NT2/D1 (cell line): ENCODE measurements around the gene KCNK15.

Experiments used
- DNase-seq: peaks from one replicate; pipeline ENCODE4 v3.0.0-alpha.2; 2011; ENCODE audit warnings: low read depth, low spot score
- H3K27me3 ChIP-seq: 2 replicates; pipeline ENCODE4 v1.6.0; 2011; ENCODE audit warnings: mild to moderate bottlenecking; ENCODE audit not compliant: insufficient read length, insufficient read depth
- H3K36me3 ChIP-seq: 2 replicates; pipeline ENCODE4 v1.6.1; 2011; ENCODE audit warnings: mild to moderate bottlenecking, low read length, mixed read lengths; ENCODE audit not compliant: insufficient read depth, insufficient read length
- H3K4me1 ChIP-seq: 2 replicates; pipeline ENCODE4 v1.5.1; 2011; ENCODE audit not compliant: insufficient read depth, insufficient read length
- H3K4me3 ChIP-seq: 2 replicates; pipeline ENCODE4 v1.5.1; 2011; ENCODE audit warnings: low read depth; ENCODE audit not compliant: insufficient read length
- H3K9ac ChIP-seq: 2 replicates; pipeline ENCODE4 v1.6.0; 2011; ENCODE audit warnings: low read depth; ENCODE audit not compliant: insufficient read length
- H3K9me3 ChIP-seq: 2 replicates; pipeline ENCODE4 v1.5.1; 2011; ENCODE audit warnings: mild to moderate bottlenecking, low read length; ENCODE audit not compliant: insufficient read depth
- SUZ12 ChIP-seq: IDR thresholded peaks from 2 replicates; pipeline ENCODE4 v1.6.1; 2011; ENCODE audit not compliant: insufficient read length, insufficient read depth; ENCODE audit errors: extremely low read depth
- YY1 ChIP-seq: IDR thresholded peaks from 2 replicates; pipeline ENCODE4 v1.6.1; 2011; ENCODE audit not compliant: insufficient read length, insufficient read depth
- ZNF274 ChIP-seq: IDR thresholded peaks from 2 replicates; pipeline ENCODE4 v1.6.1; 2011; ENCODE audit warnings: mild to moderate bottlenecking, low read depth, low read length

Gene KCNK15

DNA sequence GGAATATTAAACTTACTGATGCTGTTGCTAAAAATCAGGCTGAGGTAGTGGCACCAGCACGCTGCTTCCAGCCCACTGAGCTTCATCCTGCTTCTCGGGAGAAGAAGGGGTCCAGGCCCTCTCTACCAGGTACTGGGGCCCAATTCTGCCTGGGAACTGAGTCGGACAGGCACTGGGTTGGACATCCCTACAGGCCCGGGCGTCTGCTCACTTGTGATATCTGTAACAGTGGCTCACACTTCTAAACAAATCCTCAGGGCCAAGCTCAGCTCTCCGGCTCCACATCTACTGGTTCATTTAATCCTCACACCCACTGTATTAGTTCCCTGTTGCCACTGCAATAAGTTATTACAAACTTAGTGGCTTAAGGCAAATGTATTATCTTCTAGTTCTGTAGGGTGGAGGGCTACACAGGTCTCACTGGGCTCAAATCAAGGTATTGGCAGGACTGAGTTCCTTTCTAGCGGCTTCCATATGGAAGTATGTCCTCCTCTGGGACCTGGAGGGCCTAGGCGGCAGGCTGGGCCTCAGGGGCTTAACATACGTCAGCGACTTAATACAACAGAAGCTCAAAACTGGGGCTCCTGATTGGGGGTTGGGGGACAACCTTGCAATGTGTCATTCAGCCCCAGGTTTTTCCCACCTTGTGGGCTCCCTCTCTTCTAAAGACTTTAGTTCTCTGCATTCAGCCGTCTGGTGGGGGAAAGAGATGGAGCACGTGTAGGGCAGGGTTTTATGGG lies 1.6 kb upstream of the KCNK15 start:
- H3K36me3 ChIP-seq: no peaks in the 10 kb centered on the region
- peaks cover 9% of the 10 kb centered on the region for H3K4me1 ChIP-seq
- H3K27me3 ChIP-seq: peaks cover 38% of the 10 kb centered on the region
- H3K9me3 ChIP-seq: no peaks in the 10 kb centered on the region
- no peak overlapping the region for H3K9ac ChIP-seq
- no peak overlapping the region for H3K4me3 ChIP-seq
- DNase-seq: no peak
- TF ChIP-seq SUZ12: no peak
- TF ChIP-seq YY1: no peak
- no peak for TF ChIP-seq ZNF274

DNA sequence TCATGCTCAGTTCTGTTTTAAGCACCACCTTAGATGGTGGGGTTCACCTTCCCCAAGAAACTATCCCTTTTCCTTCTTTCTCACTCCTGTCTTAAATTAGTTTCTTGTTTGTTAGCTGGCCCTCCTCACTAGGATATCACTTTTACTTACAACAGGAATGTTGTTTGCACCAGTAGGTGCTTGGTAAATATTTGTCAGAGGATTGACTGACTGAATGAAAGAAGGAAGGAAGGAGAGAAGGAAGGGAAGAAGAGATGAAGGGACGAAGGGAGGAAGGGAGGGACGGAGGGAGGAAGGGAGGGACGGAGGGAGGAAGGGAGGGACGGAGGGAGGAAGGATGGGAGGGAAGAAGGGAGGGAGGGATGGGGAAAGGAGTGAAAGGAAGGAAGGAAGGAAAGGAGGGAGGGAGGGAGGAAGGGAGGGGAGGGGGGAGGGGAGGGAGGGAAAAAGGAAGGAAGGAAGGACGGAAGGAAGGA lies 505 bp upstream of the KCNK15 start:
- Histone ChIP-seq H3K4me3 (peak overlapping the region; percentile 44), H3K27me3 (peaks cover 38% of the 10 kb centered on the region), H3K4me1 (peaks cover 9% of the 10 kb centered on the region), H3K9me3 (no peaks in the 10 kb centered on the region), H3K9ac (no peak overlapping the region), H3K36me3 (no peaks in the 10 kb centered on the region)
- no peak for DNase-seq
- TF ChIP-seq YY1 (no peak), ZNF274 (no peak), SUZ12 (no peak)

DNA sequence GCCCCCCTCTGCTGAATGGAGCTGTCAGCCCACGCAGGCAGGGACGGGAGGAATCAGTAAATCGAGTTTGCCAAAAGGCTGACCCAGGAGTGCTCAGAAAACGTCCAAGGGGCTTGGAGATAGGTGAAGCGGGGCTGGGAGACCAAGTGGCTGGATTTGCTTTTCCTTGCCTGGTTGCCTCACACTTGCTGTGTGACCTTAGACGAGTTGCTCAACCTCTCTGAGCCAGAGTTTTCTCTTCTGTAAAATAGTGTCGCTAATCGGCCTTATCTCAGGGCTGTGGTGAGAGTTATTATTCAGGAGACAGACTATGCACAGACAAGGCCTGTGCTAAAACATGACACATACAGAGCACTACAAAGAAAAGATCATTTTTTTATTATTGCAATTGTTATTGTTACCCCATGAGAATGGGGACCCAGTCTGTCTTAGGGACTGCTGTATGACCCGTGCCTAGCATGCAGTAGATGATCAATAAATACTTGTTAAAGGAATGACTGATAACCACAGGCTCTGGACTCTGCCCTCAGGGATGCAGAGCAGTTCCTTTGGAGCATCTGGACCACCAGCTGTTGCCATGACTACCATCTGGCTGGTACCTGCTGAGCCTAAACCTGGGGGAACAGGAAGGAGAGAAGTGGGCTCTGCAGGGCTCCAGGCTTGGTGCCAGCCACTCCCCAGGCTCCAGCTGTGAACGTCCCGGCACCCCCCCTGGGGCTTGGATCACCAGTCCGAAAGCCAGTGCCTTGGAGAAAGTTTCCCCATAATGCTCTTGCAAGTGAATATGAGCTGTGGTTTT lies 901 bp downstream of the KCNK15 start:
- no peak for DNase-seq
- H3K36me3 ChIP-seq: no peaks in the 10 kb centered on the region
- H3K9me3 ChIP-seq: no peaks in the 10 kb centered on the region
- peak overlapping the region; percentile 44 for H3K4me3 ChIP-seq
- peak overlapping the region; percentile 37 for H3K9ac ChIP-seq
- peaks cover 38% of the 10 kb centered on the region for H3K27me3 ChIP-seq
- no peak for TF ChIP-seq YY1
- peak; percentile 12 for TF ChIP-seq SUZ12
- peaks cover 9% of the 10 kb centered on the region for H3K4me1 ChIP-seq

DNA sequence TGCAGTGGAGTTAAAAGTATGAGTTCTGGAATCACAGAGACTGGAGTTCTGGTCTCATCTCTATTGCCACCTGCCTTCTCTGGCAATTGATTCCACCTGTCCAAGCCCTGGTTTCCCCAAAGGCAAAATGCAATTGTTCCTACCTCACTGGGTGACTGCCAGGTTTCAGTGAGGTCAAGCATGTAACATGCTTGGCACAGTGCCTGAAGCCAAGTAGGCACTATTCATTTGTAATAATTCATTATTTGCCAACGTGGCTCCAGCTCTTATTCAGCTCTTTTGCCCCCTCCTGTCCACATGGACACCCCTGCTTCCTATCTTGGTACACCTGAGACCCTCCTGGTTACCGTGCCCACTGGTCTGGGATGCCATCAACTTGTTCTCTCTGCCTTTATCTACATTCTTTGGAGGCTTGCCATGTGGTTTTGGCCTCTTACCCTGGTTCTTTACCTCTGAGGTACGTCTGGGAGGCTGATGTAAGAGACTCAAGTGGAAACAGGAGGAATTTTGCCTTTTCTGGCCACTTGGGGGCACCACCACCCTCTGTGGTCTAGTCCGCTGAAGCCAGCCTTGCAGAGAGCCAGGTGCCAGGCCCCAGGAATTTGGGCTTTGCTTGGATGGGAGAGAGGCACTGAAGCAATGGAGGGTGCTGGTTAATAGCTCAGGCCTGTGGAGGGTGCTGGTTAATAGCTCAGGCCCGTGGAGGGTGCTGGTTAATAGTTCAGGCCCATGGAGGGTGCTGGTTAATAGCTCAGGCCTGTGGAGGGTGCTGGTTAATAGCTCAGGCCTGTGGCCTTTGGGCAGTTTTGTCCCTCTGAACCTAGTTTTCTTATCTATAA lies 1.7 kb downstream of the KCNK15 start:
- H3K36me3 ChIP-seq: no peaks in the 10 kb centered on the region
- H3K4me3 ChIP-seq: no peak overlapping the region
- no peaks in the 10 kb centered on the region for H3K9me3 ChIP-seq
- peaks cover 14% of the 10 kb centered on the region for H3K4me1 ChIP-seq
- no peak overlapping the region for H3K9ac ChIP-seq
- H3K27me3 ChIP-seq: peaks cover 38% of the 10 kb centered on the region
- TF ChIP-seq SUZ12 (no peak), YY1 (no peak), ZNF274 (no peak)
- peak; percentile 84 for DNase-seq

DNA sequence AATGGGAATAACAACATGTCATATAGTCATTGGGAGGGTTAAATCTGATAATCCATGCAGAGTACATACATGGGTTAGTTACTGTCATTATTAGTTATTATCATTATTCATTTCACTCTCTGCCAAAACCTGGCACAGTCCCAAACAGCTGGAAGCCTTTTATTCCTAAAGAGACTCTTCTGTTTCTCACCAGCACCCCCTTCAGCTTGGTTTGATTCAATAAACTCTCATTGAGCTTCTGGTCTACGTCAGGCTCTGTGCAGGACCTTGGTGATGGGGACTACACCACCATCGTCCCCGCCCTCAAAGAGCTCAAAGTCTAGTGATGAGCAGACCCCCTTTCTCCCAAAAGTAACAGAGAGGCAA lies 2.3 kb downstream of the KCNK15 start:
- no peak overlapping the region for H3K4me3 ChIP-seq
- H3K4me1 ChIP-seq: peaks cover 17% of the 10 kb centered on the region
- DNase-seq: no peak
- no peaks in the 10 kb centered on the region for H3K9me3 ChIP-seq
- peaks cover 38% of the 10 kb centered on the region for H3K27me3 ChIP-seq
- H3K9ac ChIP-seq: no peak overlapping the region
- TF ChIP-seq ZNF274 (no peak), YY1 (no peak), SUZ12 (no peak)
- H3K36me3 ChIP-seq: no peaks in the 10 kb centered on the region

DNA sequence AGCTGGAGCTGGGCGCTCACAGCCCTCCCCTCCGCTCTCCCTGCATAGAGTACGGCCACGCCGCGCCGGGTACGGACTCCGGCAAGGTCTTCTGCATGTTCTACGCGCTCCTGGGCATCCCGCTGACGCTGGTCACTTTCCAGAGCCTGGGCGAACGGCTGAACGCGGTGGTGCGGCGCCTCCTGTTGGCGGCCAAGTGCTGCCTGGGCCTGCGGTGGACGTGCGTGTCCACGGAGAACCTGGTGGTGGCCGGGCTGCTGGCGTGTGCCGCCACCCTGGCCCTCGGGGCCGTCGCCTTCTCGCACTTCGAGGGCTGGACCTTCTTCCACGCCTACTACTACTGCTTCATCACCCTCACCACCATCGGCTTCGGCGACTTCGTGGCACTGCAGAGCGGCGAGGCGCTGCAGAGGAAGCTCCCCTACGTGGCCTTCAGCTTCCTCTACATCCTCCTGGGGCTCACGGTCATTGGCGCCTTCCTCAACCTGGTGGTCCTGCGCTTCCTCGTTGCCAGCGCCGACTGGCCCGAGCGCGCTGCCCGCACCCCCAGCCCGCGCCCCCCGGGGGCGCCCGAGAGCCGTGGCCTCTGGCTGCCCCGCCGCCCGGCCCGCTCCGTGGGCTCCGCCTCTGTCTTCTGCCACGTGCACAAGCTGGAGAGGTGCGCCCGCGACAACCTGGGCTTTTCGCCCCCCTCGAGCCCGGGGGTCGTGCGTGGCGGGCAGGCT lies 4.6 kb downstream of the KCNK15 start:
- Histone ChIP-seq H3K36me3 (no peaks in the 10 kb centered on the region), H3K4me3 (no peak overlapping the region), H3K27me3 (peaks cover 21% of the 10 kb centered on the region), H3K9me3 (no peaks in the 10 kb centered on the region), H3K4me1 (peaks cover 23% of the 10 kb centered on the region), H3K9ac (no peak overlapping the region)
- no peak for DNase-seq
- TF ChIP-seq YY1 (no peak), ZNF274 (no peak), SUZ12 (no peak)
